Fibroblast of peridontal ligament (primary cell): ENCODE results near the gene ARHGAP33.
A peak's percentile ranks its signal among the peaks of the same experiment; 100 is the strongest.

Experiments used
- DNase-seq: peaks from one replicate; pipeline ENCODE4 v3.0.0-alpha.2; 2010; ENCODE audit errors: extremely low read depth

The ARHGAP33 gene

DNA sequence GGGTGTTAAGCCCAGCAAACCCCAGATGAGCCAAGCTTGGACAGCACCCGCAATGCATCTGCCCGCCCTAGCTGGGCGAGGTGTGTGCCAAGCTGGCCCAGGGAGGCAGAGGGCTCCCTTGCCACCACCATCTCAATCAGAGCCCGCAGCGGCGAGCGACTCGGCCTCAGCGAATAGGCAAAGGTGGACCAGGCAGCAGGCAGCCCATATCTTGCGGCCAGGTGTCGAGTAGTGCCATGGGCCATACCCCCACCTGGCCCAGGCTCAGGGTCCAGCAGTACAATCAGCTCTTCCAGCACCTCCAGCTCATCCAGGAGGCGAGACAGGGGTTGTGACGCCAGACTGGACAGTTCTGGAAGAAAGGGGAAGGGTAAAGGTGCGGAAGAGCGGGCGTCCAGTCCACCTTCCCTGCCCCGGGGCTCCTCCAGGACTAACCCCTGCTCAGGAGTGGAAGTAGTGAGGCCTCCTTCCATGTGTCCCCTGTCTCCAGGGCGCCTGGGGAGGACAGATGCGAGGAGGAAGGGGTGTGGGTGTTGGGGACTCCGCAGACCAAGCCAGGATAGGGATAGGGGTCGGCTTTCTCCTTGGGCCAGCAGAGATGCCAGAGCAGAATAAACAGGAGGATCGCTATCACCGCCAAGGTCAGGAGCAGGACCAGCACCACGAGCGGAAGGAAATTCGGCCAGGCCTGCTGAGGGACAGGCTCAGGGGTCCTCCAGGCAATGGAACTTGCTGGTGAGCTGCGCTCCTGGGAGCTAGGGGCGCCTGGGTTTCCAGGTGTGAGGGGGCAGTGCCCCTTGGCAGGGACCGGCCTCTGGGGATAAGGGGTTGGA, 35.9 kb upstream of the ARHGAP33 start:
- DNase-seq: no peak

DNA sequence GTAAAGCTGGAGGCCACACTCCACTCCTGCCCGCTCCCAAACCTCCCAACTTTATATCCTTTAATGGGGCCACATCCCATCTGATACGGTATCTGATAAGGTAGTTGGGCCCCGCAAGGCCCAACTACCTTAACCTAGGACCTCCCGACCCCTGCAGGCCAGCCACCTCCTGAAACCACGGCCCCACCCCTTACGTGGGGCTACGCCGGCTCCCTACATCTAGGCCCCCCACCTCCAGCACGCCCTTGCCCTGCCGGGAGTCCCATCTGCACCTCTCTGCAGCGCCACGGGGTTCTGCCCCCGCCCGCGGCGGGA, 35.3 kb upstream of the ARHGAP33 start:
- DNase-seq: no peak

DNA sequence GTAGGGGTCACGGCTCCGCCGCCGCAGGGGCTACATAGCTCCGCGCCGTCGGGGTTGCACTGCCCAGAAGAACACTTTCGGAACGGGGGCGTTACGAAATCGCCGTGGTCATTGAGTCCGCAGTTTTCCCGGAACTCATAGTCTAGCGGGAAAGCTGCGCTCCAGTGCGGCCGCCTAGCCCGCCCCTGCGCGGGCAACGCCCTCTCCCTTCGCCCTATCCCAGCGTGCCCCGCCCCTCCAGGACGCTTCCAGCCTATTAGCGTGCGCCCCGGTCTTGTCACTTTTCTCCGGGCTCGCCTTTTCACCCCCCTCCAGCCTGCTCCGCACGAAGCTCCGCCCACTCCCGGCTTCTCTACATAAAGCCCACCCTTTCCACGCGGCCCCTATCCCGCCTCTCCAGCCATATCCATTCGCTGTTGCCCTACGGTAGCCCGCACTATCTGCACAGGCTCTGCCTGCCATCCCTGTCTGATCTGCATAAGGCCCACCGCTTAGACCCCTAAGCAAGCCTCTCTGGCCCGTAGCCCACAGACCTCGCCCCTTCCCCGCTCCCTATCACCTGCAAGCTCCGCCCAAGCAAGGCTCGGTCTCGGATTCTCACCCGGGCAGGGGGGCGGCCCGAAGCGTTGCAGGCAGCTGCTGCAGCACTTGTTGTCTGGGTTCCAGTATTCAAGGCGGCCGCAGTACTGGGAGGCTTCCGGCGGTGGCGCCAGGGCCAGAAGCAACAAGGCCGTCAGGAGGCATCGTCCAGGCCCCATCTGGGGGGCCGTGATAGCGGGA, 34.8 kb upstream of the ARHGAP33 start:
- peak; percentile 92 for DNase-seq

DNA sequence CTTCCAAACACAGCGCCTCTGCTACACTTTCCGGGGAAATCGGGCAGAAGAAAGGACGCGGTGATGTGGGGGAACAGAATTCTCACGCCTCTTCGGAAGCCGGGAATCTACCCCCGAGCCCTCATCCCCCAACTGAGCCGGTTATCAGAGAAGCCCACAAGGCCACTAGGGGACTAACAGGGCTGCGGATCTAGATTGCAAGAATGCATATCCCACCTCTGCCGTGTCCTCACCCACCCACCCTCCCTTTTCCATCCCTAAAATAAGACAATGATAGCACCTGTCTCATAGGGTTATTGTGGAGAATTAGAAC, 34.2 kb upstream of the ARHGAP33 start:
- DNase-seq: no peak

DNA sequence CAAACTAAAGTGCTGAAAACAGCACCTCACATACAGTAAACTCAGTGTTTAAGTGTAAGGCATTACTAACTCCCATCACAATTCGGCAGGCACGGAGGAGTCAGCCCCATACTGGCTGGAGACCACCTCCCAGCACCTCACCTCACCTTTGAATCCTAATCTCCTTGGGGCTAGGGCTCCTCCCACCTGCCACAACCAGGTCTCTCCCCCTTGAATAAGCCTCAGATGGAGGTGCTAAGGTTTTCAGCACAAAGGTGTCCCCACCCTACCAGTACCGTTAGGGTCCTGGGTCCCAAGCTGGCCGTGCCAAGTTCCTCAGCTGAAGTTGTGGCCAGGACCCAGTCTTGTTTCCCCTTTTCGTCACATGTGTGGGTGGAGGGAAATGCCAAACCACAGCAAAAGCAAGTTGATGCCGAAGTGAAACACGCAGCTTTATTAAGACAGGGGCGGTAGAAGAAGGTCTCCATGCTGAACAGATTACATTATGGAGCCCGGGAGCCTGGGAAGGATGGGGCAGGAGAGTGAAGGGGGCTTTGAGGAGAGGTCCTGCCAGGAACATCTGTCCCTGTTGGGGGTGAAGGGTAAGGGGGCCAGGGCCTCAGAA, 33.1 kb upstream of the ARHGAP33 start, which contains the start of gene IGFLR1:
Gene IGFLR1 (minus strand): TSS at position 332 of the 604 bp plus-strand sequence. CDS start 1,272 bp downstream, outside the sequence.
- DNase-seq: no peak

DNA sequence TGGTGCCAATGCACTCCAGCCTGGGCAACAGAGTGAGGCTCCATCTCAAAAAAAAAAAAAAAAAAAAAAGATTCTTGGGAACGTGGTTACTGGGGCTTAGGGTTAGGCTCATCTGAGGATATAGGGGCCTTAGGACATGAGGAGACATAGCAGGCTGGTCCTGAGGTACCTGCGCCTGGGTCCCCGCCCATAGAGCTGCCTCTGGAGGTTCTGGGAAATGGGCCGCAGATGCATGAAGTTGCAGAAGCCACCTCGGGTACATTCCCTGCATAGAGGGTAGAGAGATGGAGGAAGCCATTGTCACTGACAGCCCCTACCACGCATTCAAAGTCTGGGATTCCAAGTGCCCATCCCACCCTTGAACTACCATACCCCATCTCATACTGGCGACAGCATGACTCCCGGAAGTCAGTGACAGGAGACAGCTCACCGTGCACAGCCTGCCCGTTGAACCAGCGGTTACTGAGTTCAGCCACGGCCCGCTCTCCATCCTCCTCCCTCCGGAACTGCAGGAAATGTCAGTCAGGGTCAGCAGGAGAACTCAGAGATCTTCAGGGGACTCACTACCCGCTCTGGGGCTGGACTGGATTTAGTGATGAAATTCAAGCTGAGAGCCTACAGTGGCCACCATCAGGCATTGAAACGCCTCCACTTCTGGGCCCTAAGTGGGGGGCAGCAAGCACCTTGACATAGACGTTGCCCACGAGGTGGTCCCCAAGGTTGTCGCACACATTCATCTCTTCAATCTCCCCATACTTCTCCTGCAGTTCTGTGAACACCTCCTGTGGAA, 31.5 kb upstream of the ARHGAP33 start:
- no peak for DNase-seq

DNA sequence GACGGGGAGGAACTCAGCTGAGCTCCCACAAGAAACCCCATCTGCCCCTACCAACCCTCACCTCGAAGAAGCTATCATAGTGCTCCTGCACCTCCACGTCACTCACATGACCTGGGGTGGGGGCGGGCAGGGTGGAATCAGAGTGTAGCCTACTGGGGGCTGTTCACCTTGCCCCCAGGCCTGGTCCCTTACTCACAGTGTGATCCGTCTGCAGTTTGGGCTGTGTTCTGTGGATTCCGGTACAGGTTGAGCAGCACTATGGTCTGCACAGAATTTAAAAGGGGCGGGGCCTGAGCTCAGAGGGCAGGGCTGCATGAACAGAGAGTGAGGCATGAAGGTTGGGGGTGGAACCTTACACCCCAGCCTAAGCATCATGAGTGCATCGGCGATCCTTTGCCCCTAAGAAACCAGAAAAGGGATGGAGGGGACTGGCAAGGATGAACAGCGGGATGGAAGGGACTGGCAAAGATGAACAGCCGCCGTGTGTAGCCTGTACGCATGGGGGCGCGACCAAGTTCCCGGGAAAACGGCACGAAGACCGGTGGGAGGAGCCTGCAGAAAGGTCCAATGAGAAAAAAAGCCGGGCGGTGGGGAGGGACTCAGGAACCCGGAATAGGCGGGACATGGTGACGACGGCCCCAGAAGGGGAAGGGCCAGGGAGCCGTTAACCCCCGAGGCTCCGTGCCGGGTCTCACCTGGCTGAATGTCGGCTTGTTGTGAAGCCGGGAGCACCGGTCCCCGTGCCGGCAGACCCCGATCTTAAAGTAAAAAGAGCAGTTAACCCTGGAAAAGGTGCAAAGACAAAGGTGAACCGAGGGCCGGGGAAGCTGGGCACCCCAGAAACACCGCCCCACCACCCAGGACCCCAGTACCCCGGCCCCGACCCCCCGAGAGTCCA, 30.7 kb upstream of the ARHGAP33 start:
- peak; percentile 94 for DNase-seq

DNA sequence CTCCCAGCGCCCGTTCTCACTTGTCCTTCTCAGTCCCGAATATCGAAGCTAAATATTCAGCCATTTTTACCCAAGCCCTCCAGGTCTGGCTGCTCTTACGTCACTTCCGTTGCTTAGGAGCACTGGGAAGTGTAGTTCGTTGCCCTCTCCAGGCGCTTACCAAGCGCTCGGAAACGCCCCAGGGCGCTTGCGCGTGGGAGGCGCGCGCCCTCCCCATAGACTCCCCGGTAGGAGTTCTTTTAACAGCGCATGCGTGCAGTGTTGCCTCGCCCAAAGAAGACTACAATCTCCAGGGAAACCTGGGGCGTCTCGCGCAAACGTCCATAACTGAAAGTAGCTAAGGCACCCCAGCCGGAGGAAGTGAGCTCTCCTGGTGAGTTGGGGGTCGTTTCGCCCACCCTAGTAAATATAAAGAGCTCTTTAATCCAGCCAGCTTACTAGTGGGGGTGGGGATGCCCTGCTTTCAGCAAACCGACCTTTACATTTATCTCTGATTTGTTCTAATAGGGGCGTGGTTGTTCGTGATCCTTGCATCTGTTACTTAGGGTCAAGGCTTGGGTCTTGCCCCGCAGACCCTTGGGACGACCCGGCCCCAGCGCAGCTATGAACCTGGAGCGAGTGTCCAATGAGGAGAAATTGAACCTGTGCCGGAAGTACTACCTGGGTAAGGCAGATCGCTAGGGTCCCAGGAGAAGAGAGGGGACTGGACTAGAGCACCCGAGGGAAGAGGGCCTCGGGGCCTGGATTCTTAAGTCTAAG, 29.9 kb upstream of the ARHGAP33 start, which contains the start of the genes PSENEN and U2AF1L4:
Gene PSENEN (plus strand): TSS at position 324 of the 759 bp plus-strand sequence. CDS start 280 bp downstream, at position 604.
Gene U2AF1L4 (minus strand): TSS at position 91 of the 759 bp plus-strand sequence. CDS start 27 bp downstream, at position 64.
- DNase-seq: peak; percentile 100

DNA sequence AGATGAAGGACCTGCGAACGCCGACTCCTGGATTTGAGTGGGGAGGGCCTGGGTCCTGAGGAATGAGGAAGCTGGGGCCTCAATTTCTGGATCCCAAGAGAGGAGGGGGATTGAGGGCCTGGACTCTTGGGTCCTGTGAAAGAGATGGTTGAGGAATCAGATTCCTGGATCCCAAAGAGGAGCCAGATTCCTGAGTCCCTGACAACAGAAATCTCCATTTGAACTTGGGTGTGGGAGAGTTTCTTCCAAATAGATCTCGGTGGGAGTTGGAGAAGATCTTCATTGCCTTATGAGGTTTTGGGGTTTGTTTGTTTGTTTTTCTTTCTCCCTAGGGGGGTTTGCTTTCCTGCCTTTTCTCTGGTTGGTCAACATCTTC, 29.3 kb upstream of the ARHGAP33 start:
- peak; percentile 8 for DNase-seq

DNA sequence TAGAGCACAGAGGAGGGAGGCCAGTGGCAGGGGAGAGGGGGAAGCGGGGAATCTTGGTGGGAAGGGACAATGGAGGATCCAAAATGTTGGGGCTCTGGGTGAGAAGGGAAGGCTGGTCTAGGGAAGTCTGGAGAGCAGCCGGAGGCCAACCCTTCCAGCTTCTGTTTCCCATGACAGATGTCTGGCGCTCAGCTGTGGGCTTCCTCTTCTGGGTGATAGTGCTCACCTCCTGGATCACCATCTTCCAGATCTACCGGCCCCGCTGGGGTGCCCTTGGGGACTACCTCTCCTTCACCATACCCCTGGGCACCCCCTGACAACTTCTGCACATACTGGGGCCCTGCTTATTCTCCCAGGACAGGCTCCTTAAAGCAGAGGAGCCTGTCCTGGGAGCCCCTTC, 28.8 kb upstream of the ARHGAP33 start:
- DNase-seq: no peak

DNA sequence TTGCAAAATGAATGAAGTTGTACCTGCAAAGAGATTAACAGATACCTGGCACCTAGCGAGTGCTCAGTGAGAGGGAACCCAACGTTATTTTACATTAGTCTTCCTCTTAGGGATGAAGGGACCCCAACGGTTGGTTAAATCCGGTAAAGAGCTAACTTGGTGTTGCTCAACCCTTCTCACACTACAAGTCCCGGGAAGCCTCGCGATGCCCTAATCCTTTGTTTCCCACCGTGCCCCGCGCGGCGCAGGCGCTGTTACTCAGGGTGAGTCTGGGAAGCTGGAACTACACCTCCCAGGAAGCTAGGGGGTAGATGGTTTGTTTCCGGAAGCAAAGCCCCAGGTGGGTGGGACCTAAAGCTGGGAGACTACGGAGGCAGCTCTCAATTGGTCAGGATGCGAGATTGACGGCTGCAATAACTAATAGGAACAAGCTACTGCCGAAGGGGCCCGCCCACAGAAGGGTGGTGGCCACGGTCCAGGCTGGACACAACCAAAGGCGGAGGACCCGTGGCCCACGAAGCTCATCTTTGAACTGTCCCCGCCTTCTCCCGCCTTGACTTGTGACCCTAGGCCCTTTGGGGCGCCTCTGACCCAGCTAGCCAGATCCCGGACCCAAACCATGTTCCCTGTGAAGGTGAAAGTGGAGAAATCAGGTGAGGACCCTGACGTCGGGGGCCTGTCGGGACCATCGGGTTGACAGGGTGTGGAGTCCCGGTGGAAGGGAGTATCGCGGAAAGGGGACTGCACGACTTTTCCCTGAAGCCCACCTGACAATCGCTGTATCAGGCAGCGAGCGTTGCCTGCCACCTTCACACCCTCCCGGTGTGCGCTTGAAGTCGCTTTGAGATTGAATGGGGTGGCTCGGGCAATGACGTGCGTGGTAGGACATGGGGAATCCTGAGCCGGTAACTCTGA, 27.0 kb upstream of the ARHGAP33 start, which contains the start of gene LIN37:
Gene LIN37 (plus strand): TSS at position 471 of the 915 bp plus-strand sequence. CDS start 149 bp downstream, at position 620.
- DNase-seq: peak; percentile 100

DNA sequence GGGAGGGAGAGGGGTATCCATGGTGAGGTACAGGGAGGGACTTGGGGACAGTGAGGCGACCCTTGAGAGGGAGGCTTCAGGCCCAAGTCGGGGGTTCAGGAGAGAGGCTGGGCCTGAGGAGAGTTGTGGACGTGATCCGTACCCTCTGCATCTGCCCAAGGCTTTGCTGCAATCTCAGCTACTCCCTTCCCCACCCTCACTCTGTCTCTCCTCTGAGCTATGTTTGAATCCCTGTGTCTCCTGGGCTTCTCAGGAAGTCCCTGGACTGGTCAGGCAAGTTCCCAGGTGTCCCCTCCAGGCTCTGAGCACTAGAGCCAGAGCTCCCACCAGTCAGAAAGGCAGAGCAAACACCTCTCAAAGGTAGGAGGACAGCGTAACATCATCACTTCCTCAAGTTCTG, 25.2 kb upstream of the ARHGAP33 start:
- DNase-seq: no peak

DNA sequence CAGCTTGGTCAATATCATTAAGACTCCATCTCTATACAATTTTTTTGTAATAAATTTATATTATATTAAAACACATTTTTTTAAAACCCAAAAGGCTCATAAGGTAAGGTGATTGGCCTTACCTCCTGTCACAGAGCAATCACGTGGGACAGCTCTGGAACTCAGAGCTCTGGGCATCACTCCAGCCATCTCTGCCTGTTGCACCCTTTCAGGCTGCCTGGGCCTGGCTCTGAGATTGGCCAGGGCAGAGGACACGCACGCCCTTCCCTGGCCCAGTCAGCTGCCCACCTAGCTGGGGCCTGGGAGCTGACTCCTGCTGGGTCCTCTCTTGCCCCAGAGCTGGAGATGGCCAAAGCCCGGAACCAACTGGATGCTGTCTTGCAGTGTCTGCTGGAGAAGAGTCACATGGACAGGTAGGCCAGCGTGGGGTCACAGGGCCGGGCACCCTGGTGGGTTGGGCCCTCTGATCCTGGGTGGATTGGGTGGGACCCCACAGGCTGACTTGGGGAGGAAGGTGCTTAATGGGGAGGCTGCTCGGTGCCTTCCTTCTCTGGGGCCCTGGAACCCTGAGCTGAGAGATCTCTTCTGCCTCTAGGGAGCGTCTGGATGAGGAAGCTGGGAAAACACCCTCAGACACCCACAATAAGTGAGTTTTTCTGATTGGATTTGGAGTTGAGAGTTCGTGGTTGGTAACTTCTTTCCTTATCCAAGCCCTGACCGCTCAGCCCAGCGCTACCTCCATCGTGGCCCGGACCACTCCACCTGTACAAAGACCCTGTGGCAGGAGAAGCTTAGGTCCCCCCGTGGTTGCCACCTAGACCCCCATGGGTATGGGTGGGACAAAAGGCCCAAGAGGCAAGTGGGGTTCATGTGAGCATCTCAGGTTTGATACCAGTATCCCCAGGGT, 23.3 kb upstream of the ARHGAP33 start:
- no peak for DNase-seq

DNA sequence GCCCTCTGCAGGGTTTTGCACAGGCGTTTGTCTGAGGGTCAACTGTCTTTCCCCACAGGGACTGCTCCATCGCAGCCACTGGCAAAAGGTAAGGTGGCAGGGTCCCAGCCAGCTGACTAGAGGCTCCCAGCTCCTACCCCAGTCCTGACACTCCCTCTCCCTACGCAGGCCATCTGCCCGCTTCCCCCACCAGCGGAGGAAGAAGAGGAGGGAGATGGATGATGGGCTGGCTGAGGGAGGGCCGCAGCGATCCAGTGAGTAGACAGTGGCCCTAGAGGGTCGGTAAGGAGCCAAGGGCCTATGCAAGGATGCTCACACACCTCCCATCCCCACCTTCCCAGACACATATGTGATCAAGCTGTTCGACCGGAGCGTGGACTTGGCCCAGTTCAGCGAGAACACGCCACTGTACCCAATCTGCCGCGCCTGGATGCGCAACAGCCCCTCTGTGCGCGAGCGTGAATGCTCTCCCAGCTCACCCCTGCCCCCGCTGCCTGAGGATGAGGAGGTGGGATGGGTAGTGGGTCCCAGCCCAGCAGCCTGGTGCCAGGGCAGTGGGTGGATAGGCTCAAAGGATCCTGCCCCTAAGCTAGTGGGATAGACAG, 22.5 kb upstream of the ARHGAP33 start:
- no peak for DNase-seq

DNA sequence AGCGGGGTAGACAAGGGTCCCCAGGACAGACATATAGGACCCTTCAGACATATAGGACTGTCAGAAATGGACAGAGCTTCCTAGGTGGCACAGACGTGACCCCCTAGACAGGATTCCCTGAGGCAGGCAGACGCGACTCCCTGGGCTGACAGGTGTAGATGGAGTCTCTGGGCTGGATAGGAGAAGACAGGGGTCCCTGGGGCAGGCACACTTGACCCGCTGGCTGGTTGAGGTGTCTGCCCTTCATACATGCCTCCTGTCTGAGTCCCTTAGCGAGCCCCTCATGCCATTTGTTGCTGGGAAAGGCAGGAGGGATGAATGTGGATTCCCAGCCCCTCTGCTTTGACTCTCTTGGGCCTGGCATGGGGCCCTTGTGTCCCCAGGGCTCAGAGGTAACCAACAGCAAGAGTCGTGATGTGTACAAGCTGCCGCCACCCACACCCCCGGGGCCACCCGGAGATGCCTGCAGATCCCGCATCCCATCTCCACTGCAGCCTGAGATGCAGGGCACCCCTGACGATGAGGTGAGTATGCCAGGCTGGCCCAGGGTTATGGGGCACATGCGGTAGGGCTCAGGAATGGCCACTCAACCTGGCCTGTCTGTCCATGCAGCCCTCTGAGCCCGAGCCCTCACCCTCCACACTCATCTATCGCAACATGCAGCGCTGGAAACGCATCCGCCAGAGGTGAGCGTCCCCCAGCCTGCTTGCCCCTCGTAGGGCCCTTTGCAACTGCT, 21.6 kb upstream of the ARHGAP33 start:
- no peak for DNase-seq

DNA sequence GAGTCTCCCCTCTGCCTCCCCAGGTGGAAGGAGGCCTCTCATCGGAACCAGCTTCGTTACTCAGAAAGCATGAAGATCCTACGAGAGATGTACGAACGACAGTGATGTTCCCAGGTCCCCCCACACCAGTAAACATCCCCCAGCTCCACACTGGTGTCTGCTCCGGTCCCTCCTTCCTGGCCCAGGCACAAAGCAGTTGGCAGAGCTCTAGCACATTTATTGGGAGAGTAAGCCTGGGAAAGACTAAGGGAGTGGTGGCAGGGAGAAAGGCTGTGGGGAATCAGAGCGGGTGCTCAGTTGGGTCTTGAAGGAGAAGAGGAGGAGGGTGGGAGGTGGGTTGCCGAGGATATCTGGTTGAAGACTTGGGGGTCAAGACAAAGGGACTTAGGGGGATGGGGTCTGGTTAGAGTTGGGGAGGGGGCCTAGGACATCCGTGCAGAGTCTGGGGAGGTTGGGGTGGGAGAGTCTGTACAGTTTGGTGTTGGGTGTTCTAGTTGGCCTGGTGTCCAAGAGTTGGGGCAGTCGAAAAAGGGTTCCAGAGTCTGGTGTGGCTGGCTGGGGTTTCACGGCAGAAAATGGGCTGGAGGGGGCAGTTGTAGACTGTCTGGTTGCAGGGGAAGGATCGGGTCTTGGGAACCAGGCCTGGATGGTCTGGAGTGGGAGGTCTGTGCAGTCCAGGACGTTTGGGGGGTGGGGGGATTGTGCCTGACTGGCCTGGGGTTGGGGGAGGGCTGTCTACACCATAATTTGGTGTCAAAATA, 20.8 kb upstream of the ARHGAP33 start:
- no peak for DNase-seq
